Spleen (tissue), 7 donors: ENCODE results near the gene STRBP.

ENCODE experiments used
- CTCF ChIP-seq, 11 experiments: fragments of 200-600 bp in 7 of 11; fragments of 450-650 bp in 4 of 11; sonication (generic) in 4 of 11; IDR thresholded peaks in 8 of 11; conservative IDR thresholded peaks in 3 of 11; 1 replicate in 7 of 11; 2 replicates in 4 of 11; pipeline versions ENCODE4 v1.4.0 to v1.8.0; 2016 to 2021; ENCODE audit warnings: antibody characterized with exemption in 11 of 11, inconsistent platforms in 4 of 11, mild to moderate bottlenecking in 1 of 11
- POLR2A ChIP-seq, 3 donors: fragments of 450-650 bp; IDR thresholded peaks; one replicate each; pipeline ENCODE4 v1.5.1; 2017; ENCODE audit warnings: antibody characterized with exemption in 3 of 3, mild to moderate bottlenecking in 1 of 3
- POLR2AphosphoS5 ChIP-seq, 3 donors: sonication (generic); formaldehyde crosslinking; IDR thresholded peaks; one replicate each; pipeline ENCODE4 v1.5.1; 2017; ENCODE audit warnings: antibody characterized with exemption in 3 of 3
- donor health status: DM: no; HTN: no; CAD: no; lungs with moderate emphysema.
- donor health status: DM: no; HTN: no; CAD: no.
- donor health status: DM: no; HTN: no; CAD: no.

- TF ChIP-seq CTCF (IDR thresholded peaks at IDR 0.05 in 8 of 11, conservative IDR thresholded peaks at IDR 0.05 in 3 of 11) (no peak), POLR2A (IDR thresholded peaks at IDR 0.05) (no peak), POLR2AphosphoS5 (IDR thresholded peaks at IDR 0.05) (no peak)
Measured at GRCh38 chr9:123269281-123269680, 895 bp upstream of the STRBP start.
